IPS-18a (cell line): ENCODE measurements around the gene RAPGEF4.

ENCODE experiments used
- H3K27ac ChIP-seq: one replicate; pipeline ENCODE4 v1.5.1; 2013; ENCODE audit warnings: low read length
- H3K27me3 ChIP-seq: one replicate; pipeline ENCODE4 v1.6.1; 2013; ENCODE audit warnings: mild to moderate bottlenecking, low read length; ENCODE audit not compliant: control insufficient read depth, insufficient read depth
- H3K36me3 ChIP-seq: one replicate; pipeline ENCODE4 v1.6.1; 2013; ENCODE audit warnings: low read depth, low read length; ENCODE audit not compliant: control insufficient read depth
- H3K4me1 ChIP-seq: one replicate; pipeline ENCODE4 v1.6.1; 2013; ENCODE audit warnings: low read depth, low read length; ENCODE audit not compliant: control insufficient read depth
- H3K4me3 ChIP-seq: one replicate; pipeline ENCODE4 v1.5.1; 2013; ENCODE audit warnings: low read length
- H3K9ac ChIP-seq: one replicate; pipeline ENCODE4 v1.6.1; 2013; ENCODE audit warnings: mild to moderate bottlenecking, low read length, moderate library complexity
- H3K9me3 ChIP-seq: one replicate; pipeline ENCODE4 v1.6.1; 2013; ENCODE audit warnings: low read depth, low read length; ENCODE audit not compliant: control insufficient read depth

RAPGEF4 gene

GRCh38 chr2:172919732-172920131, 184.1 kb downstream of the RAPGEF4 start:
- Histone ChIP-seq H3K4me1 (no peaks in the 10 kb centered on the region), H3K9me3 (no peaks in the 10 kb centered on the region), H3K27me3 (no peaks in the 10 kb centered on the region), H3K4me3 (no peak overlapping the region), H3K27ac (no peak overlapping the region), H3K36me3 (no peaks in the 10 kb centered on the region), H3K9ac (no peak overlapping the region)

- no peaks in the 10 kb centered on the region for H3K27me3 ChIP-seq
- H3K9me3 ChIP-seq, result no peaks in the 10 kb centered on the region
- H3K9ac ChIP-seq, result no peak overlapping the region
- H3K4me3 ChIP-seq, result no peak overlapping the region
- H3K4me1 ChIP-seq, result no peaks in the 10 kb centered on the region
- no peak overlapping the region for H3K27ac ChIP-seq
- no peaks in the 10 kb centered on the region for H3K36me3 ChIP-seq
Observed at GRCh38 chr2:172921532-172922236, 186.0 kb downstream of the RAPGEF4 start.

GRCh38 chr2:172922306-172922705, 186.7 kb downstream of the RAPGEF4 start:
- Histone ChIP-seq H3K27ac (no peak overlapping the region), H3K27me3 (no peaks in the 10 kb centered on the region), H3K36me3 (no peaks in the 10 kb centered on the region), H3K9me3 (no peaks in the 10 kb centered on the region), H3K4me3 (no peak overlapping the region), H3K4me1 (no peaks in the 10 kb centered on the region), H3K9ac (no peak overlapping the region)

GRCh38 chr2:172922815-172923214, 187.2 kb downstream of the RAPGEF4 start:
- H3K4me1 ChIP-seq, result no peaks in the 10 kb centered on the region
- no peak overlapping the region for H3K27ac ChIP-seq
- no peak overlapping the region for H3K4me3 ChIP-seq
- no peaks in the 10 kb centered on the region for H3K36me3 ChIP-seq
- H3K9ac ChIP-seq, result no peak overlapping the region
- no peaks in the 10 kb centered on the region for H3K9me3 ChIP-seq
- no peaks in the 10 kb centered on the region for H3K27me3 ChIP-seq

GRCh38 chr2:172924097-172924660, 188.5 kb downstream of the RAPGEF4 start:
- Histone ChIP-seq H3K9ac (no peak overlapping the region), H3K36me3 (no peaks in the 10 kb centered on the region), H3K27ac (no peak overlapping the region), H3K4me3 (no peak overlapping the region), H3K9me3 (no peaks in the 10 kb centered on the region), H3K27me3 (no peaks in the 10 kb centered on the region), H3K4me1 (no peaks in the 10 kb centered on the region)

- no peak overlapping the region for H3K4me3 ChIP-seq
- no peak overlapping the region for H3K27ac ChIP-seq
- H3K9ac ChIP-seq, result no peak overlapping the region
- H3K36me3 ChIP-seq, result no peaks in the 10 kb centered on the region
- no peaks in the 10 kb centered on the region for H3K9me3 ChIP-seq
- H3K27me3 ChIP-seq, result no peaks in the 10 kb centered on the region
- peaks cover 4% of the 10 kb centered on the region for H3K4me1 ChIP-seq
Observed at GRCh38 chr2:172925600-172925999, 190.0 kb downstream of the RAPGEF4 start.

GRCh38 chr2:172926785-172927640, 191.4 kb downstream of the RAPGEF4 start:
- no peak overlapping the region for H3K4me3 ChIP-seq
- no peak overlapping the region for H3K9ac ChIP-seq
- no peaks in the 10 kb centered on the region for H3K9me3 ChIP-seq
- no peaks in the 10 kb centered on the region for H3K27me3 ChIP-seq
- H3K27ac ChIP-seq, result no peak overlapping the region
- no peaks in the 10 kb centered on the region for H3K36me3 ChIP-seq
- peaks cover 13% of the 10 kb centered on the region for H3K4me1 ChIP-seq

- Histone ChIP-seq H3K36me3 (no peaks in the 10 kb centered on the region), H3K27me3 (no peaks in the 10 kb centered on the region), H3K27ac (no peak overlapping the region), H3K9me3 (no peaks in the 10 kb centered on the region), H3K9ac (no peak overlapping the region), H3K4me3 (no peak overlapping the region), H3K4me1 (peaks cover 13% of the 10 kb centered on the region)
Observed at GRCh38 chr2:172927641-172928357, 192.2 kb downstream of the RAPGEF4 start.

GRCh38 chr2:172928756-172929155, 193.1 kb downstream of the RAPGEF4 start:
- Histone ChIP-seq H3K27ac (no peak overlapping the region), H3K4me3 (no peak overlapping the region), H3K9ac (no peak overlapping the region), H3K36me3 (no peaks in the 10 kb centered on the region), H3K4me1 (peaks cover 13% of the 10 kb centered on the region), H3K27me3 (no peaks in the 10 kb centered on the region), H3K9me3 (no peaks in the 10 kb centered on the region)

- Histone ChIP-seq H3K4me3 (no peak overlapping the region), H3K9me3 (no peaks in the 10 kb centered on the region), H3K9ac (no peak overlapping the region), H3K27me3 (no peaks in the 10 kb centered on the region), H3K27ac (no peak overlapping the region), H3K4me1 (peaks cover 13% of the 10 kb centered on the region), H3K36me3 (no peaks in the 10 kb centered on the region)
Observed at GRCh38 chr2:172929644-172930043, 194.0 kb downstream of the RAPGEF4 start.

GRCh38 chr2:172930871-172931255, 195.2 kb downstream of the RAPGEF4 start:
- no peak overlapping the region for H3K9ac ChIP-seq
- H3K9me3 ChIP-seq, result no peaks in the 10 kb centered on the region
- peaks cover 13% of the 10 kb centered on the region for H3K4me1 ChIP-seq
- H3K4me3 ChIP-seq, result no peak overlapping the region
- no peaks in the 10 kb centered on the region for H3K27me3 ChIP-seq
- no peak overlapping the region for H3K27ac ChIP-seq
- H3K36me3 ChIP-seq, result no peaks in the 10 kb centered on the region
